GM12878 (cell line): ENCODE results near the gene SCGN.

Experiments used
- CREM ChIP-seq: IDR thresholded peaks from 2 replicates; pipeline ENCODE4 v1.6.1; 2014; ENCODE audit warnings: antibody characterized with exemption, low read depth
- CTCF ChIP-seq, 3 experiments: IDR thresholded peaks in 2 of 3; conservative IDR thresholded peaks in 1 of 3; 2 replicates each; pipeline ENCODE4 v1.5.1; 2011; ENCODE audit warnings: low read depth in 3 of 3, low read length in 3 of 3, mild to moderate bottlenecking in 3 of 3, control low read depth in 2 of 3, moderate library complexity in 2 of 3, inconsistent platforms in 1 of 3, mixed read lengths in 1 of 3; ENCODE audit not compliant: control insufficient read depth in 2 of 3, insufficient read depth in 1 of 3; ENCODE audit errors: extremely low read depth in 1 of 3
- EZH2 ChIP-seq: IDR thresholded peaks from 2 replicates; pipeline ENCODE4 v1.6.1; 2012; ENCODE audit warnings: low read depth, mild to moderate bottlenecking, control low read depth, inconsistent platforms, low read length, borderline replicate concordance; ENCODE audit not compliant: control insufficient read depth
- FOXM1 ChIP-seq: IDR thresholded peaks from 2 replicates; pipeline ENCODE4 v1.6.1; 2012; ENCODE audit warnings: low read depth, mild to moderate bottlenecking, inconsistent platforms, low read length, moderate library complexity
- MAX ChIP-seq: IDR thresholded peaks from 2 replicates; pipeline ENCODE4 v1.6.1; 2012; ENCODE audit warnings: low read depth, low read length, improper control_type of control experiment
- MTA2 ChIP-seq: fragments of 450-650 bp; IDR thresholded peaks from 2 replicates; pipeline ENCODE4 v1.6.1; 2016; ENCODE audit warnings: low read depth, mild to moderate bottlenecking, moderate library complexity
- PML ChIP-seq: IDR thresholded peaks from 2 replicates; pipeline ENCODE4 v1.6.1; 2012; ENCODE audit warnings: low read length, inconsistent platforms
- POLR2A ChIP-seq: IDR thresholded peaks from 2 replicates; pipeline ENCODE4 v1.6.1; 2011; ENCODE audit warnings: low read depth, mild to moderate bottlenecking, low read length
- POLR2AphosphoS5 ChIP-seq: IDR thresholded peaks from 2 replicates; pipeline ENCODE4 v1.6.1; 2011; ENCODE audit warnings: mild to moderate bottlenecking, low read length, inconsistent platforms
- RFX5 ChIP-seq: IDR thresholded peaks from 2 replicates; pipeline ENCODE4 v1.6.1; 2011; ENCODE audit warnings: low read depth, low read length, improper control_type of control experiment
- YY1 ChIP-seq: IDR thresholded peaks from 2 replicates; pipeline ENCODE4 v1.6.1; 2011; ENCODE audit warnings: low read depth, mild to moderate bottlenecking, low read length
- ZZZ3 ChIP-seq: IDR thresholded peaks from 2 replicates; pipeline ENCODE4 v1.6.1; 2011; ENCODE audit warnings: low read depth; ENCODE audit not compliant: control insufficient read depth, insufficient read length
- TF ChIP-seq, protein P1 (sequence below): IDR thresholded peaks from 2 replicates; pipeline ENCODE4 v1.6.1; 2011; ENCODE audit warnings: low read depth, low read length, improper control_type of control experiment, borderline replicate concordance
- TF ChIP-seq, protein P2 (sequence below): IDR thresholded peaks from 2 replicates; pipeline ENCODE4 v1.6.1; 2012; ENCODE audit warnings: mild to moderate bottlenecking, low read depth, low read length

DNA sequence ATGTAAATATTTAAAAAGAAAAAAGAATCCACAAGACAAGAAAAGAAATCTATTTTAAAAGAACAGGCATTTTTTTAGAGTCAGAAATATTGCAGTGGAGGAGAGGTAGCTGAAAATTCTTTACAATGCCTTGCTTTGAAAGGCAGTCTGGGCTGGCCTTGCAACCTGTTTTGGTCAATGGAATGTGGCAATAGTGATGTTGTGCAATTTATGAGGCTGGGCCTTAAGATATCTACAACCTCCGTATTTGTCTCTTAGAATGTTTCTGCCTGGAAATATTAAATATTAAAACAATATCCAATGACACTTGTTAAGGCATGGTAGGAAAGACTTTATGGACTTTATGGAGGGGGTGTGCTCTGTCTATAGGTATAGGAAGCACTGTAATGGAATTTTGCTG, 14.8 kb upstream of the SCGN start:
- no peak for TF ChIP-seq CTCF (IDR thresholded peaks at IDR 0.05 in 2 of 3, conservative IDR thresholded peaks at IDR 0.05 in 1 of 3; ENCODE audit: control insufficient read depth in 2 of 3, extremely low read depth in 1 of 3, insufficient read depth in 1 of 3, low read depth in 3 of 3, low read length in 3 of 3)
- TF ChIP-seq FOXM1: no peak
- TF ChIP-seq, protein P1, sequence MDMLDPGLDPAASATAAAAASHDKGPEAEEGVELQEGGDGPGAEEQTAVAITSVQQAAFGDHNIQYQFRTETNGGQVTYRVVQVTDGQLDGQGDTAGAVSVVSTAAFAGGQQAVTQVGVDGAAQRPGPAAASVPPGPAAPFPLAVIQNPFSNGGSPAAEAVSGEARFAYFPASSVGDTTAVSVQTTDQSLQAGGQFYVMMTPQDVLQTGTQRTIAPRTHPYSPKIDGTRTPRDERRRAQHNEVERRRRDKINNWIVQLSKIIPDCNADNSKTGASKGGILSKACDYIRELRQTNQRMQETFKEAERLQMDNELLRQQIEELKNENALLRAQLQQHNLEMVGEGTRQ: no peak
- TF ChIP-seq POLR2AphosphoS5: no peak
- no peak for TF ChIP-seq RFX5
- TF ChIP-seq POLR2A: no peak
- TF ChIP-seq ZZZ3: no peak
- TF ChIP-seq CREM: no peak
- TF ChIP-seq PML: no peak
- no peak for TF ChIP-seq YY1
- TF ChIP-seq MTA2: no peak
- TF ChIP-seq MAX: no peak
- TF ChIP-seq, protein P2, sequence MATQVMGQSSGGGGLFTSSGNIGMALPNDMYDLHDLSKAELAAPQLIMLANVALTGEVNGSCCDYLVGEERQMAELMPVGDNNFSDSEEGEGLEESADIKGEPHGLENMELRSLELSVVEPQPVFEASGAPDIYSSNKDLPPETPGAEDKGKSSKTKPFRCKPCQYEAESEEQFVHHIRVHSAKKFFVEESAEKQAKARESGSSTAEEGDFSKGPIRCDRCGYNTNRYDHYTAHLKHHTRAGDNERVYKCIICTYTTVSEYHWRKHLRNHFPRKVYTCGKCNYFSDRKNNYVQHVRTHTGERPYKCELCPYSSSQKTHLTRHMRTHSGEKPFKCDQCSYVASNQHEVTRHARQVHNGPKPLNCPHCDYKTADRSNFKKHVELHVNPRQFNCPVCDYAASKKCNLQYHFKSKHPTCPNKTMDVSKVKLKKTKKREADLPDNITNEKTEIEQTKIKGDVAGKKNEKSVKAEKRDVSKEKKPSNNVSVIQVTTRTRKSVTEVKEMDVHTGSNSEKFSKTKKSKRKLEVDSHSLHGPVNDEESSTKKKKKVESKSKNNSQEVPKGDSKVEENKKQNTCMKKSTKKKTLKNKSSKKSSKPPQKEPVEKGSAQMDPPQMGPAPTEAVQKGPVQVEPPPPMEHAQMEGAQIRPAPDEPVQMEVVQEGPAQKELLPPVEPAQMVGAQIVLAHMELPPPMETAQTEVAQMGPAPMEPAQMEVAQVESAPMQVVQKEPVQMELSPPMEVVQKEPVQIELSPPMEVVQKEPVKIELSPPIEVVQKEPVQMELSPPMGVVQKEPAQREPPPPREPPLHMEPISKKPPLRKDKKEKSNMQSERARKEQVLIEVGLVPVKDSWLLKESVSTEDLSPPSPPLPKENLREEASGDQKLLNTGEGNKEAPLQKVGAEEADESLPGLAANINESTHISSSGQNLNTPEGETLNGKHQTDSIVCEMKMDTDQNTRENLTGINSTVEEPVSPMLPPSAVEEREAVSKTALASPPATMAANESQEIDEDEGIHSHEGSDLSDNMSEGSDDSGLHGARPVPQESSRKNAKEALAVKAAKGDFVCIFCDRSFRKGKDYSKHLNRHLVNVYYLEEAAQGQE: no peak
- no peak for TF ChIP-seq EZH2
